Measurements from ENCODE around the gene OR7D4. TPM values are rescaled to one million over a fixed set of nuclear protein-coding genes. Genes with fewer than 3 reads are reported as not detected.

The OR7D4 gene
- total RNA-seq = not detected

GRCh38 chr19:9219489-9219888, at the start of gene OR7D4:
OR7D4 (minus strand) TSS chr19:9219589; CDS start chr19:9214837, 4,752 bp downstream.

GRCh38 chr19:9250630-9251029, 31.2 kb upstream of the OR7D4 start, which contains the start of gene OR7E24:
OR7E24 (plus strand) TSS chr19:9250930; CDS start chr19:9251044, 114 bp downstream.

GRCh38 chr19:9178901-9179300, 40.5 kb downstream of the OR7D4 start, which contains the start of gene OR7D2:
OR7D2 (plus strand) TSS chr19:9178979; CDS start chr19:9185782, 6,803 bp downstream.

Other genes with a start within 250 kb of the OR7D4 start
- not detected for gene MUC16, start 209.2 kb downstream of the OR7D4 start, total RNA-seq
- gene OR1M1, start 132.5 kb downstream of the OR7D4 start, total RNA-seq = not detected
- gene OR7G2, start 112.1 kb downstream of the OR7D4 start, total RNA-seq = not detected
- gene OR7G1, start 103.8 kb downstream of the OR7D4 start, total RNA-seq = not detected
- gene OR7G3, start 92.6 kb downstream of the OR7D4 start, total RNA-seq = not detected
- gene ZNF317, start 79.2 kb downstream of the OR7D4 start, total RNA-seq = 10 to 100 TPM; 38.2 to 41.1 TPM
- under 1 TPM in 1 of 2 experiments, not detected in 1; 0.07 TPM for gene OR7D2, start 40.6 kb downstream of the OR7D4 start, total RNA-seq
- gene OR7E24, start 31.3 kb upstream of the OR7D4 start, total RNA-seq = not detected
- gene ZNF699, start 90.2 kb upstream of the OR7D4 start, total RNA-seq = 10 to 100 TPM in 1 of 2 experiments, 1 to 10 TPM in 1; 9.4 to 10.1 TPM
- 10 to 100 TPM; 15.3 to 20.1 TPM for gene ZNF559, start 104.6 kb upstream of the OR7D4 start, total RNA-seq
- gene ZNF177, start 143.4 kb upstream of the OR7D4 start, total RNA-seq = under 1 TPM; 0.45 to 0.75 TPM
- gene ZNF266, start 216.0 kb upstream of the OR7D4 start, total RNA-seq = 10 to 100 TPM; 34.7 to 38.0 TPM

Data from activated naive CD4-positive, alpha-beta T cell treated with anti-CD3 and anti-CD28 coated beads, Interleukin-2, amount 10 ng/mL, durations not matched to agents 5 hours and 36 hours (primary cell).